D721Med (cell line): ENCODE results near the gene LTA.

Source experiments
- DNase-seq: peaks from one replicate; pipeline ENCODE4 v3.0.0; 2011; ENCODE audit warnings: low spot score; ENCODE audit not compliant: insufficient read length
- FAIRE-seq: peaks from 2 replicates; lab custom pipeline; 2011; peaks lifted over from hg19 to GRCh38; lab: Jason Lieb, UNC
- CTCF ChIP-seq: IDR thresholded peaks from 2 replicates; pipeline ENCODE4 v1.5.1; 2012; ENCODE audit warnings: mild to moderate bottlenecking, control low read depth; ENCODE audit not compliant: insufficient read depth; ENCODE audit errors: missing control alignments

The LTA gene

DNA sequence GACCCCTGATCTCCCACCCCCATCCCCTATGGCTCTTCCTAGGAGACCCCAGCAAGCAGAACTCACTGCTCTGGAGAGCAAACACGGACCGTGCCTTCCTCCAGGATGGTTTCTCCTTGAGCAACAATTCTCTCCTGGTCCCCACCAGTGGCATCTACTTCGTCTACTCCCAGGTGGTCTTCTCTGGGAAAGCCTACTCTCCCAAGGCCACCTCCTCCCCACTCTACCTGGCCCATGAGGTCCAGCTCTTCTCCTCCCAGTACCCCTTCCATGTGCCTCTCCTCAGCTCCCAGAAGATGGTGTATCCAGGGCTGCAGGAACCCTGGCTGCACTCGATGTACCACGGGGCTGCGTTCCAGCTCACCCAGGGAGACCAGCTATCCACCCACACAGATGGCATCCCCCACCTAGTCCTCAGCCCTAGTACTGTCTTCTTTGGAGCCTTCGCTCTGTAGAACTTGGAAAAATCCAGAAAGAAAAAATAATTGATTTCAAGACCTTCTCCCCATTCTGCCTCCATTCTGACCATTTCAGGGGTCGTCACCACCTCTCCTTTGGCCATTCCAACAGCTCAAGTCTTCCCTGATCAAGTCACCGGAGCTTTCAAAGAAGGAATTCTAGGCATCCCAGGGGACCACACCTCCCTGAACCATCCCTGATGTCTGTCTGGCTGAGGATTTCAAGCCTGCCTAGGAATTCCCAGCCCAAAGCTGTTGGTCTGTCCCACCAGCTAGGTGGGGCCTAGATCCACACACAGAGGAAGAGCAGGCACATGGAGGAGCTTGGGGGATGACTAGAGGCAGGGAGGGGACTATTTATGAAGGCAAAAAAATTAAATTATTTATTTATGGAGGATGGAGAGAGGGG, 1.4 kb downstream of the LTA start:
- TF ChIP-seq CTCF, result no peak
- FAIRE-seq, result no peak
- DNase-seq, result no peak

DNA sequence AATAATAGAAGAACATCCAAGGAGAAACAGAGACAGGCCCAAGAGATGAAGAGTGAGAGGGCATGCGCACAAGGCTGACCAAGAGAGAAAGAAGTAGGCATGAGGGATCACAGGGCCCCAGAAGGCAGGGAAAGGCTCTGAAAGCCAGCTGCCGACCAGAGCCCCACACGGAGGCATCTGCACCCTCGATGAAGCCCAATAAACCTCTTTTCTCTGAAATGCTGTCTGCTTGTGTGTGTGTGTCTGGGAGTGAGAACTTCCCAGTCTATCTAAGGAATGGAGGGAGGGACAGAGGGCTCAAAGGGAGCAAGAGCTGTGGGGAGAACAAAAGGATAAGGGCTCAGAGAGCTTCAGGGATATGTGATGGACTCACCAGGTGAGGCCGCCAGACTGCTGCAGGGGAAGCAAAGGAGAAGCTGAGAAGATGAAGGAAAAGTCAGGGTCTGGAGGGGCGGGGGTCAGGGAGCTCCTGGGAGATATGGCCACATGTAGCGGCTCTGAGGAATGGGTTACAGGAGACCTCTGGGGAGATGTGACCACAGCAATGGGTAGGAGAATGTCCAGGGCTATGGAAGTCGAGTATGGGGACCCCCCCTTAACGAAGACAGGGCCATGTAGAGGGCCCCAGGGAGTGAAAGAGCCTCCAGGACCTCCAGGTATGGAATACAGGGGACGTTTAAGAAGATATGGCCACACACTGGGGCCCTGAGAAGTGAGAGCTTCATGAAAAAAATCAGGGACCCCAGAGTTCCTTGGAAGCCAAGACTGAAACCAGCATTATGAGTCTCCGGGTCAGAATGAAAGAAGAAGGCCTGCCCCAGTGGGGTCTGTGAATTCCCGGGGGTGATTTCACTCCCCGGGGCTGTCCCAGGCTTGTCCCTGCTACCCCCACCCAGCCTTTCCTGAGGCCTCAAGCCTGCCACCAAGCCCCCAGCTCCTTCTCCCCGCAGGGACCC, 2.3 kb downstream of the LTA start:
- no peak for FAIRE-seq
- TF ChIP-seq CTCF, result no peak
- DNase-seq, result no peak

GRCh38 chr6:31575335-31575901, 3.3 kb downstream of the LTA start, which contains the start of gene TNF:
Gene TNF, plus strand, starts transcription at chr6:31575565. Its CDS starts 177 bp downstream, at chr6:31575742.
- no peak for FAIRE-seq
- DNase-seq, result no peak
- no peak for TF ChIP-seq CTCF

DNA sequence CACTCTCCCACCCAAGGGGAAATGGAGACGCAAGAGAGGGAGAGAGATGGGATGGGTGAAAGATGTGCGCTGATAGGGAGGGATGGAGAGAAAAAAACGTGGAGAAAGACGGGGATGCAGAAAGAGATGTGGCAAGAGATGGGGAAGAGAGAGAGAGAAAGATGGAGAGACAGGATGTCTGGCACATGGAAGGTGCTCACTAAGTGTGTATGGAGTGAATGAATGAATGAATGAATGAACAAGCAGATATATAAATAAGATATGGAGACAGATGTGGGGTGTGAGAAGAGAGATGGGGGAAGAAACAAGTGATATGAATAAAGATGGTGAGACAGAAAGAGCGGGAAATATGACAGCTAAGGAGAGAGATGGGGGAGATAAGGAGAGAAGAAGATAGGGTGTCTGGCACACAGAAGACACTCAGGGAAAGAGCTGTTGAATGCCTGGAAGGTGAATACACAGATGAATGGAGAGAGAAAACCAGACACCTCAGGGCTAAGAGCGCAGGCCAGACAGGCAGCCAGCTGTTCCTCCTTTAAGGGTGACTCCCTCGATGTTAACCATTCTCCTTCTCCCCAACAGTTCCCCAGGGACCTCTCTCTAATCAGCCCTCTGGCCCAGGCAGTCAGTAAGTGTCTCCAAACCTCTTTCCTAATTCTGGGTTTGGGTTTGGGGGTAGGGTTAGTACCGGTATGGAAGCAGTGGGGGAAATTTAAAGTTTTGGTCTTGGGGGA, 4.0 kb downstream of the LTA start:
- TF ChIP-seq CTCF, result no peak
- FAIRE-seq (no peak), DNase-seq (no peak)

GRCh38 chr6:31576897-31577578, 4.9 kb downstream of the LTA start:
- no peak for TF ChIP-seq CTCF
- DNase-seq, result no peak
- FAIRE-seq, result no peak

DNA sequence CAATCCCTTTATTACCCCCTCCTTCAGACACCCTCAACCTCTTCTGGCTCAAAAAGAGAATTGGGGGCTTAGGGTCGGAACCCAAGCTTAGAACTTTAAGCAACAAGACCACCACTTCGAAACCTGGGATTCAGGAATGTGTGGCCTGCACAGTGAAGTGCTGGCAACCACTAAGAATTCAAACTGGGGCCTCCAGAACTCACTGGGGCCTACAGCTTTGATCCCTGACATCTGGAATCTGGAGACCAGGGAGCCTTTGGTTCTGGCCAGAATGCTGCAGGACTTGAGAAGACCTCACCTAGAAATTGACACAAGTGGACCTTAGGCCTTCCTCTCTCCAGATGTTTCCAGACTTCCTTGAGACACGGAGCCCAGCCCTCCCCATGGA, 5.5 kb downstream of the LTA start:
- DNase-seq (no peak), FAIRE-seq (no peak)
- TF ChIP-seq CTCF, result no peak
